Transverse colon (tissue), 4 donors: ENCODE results near the gene CES5A.

ENCODE experiments used
- EP300 ChIP-seq: sonication (generic); formaldehyde crosslinking; IDR thresholded peaks from one replicate; pipeline ENCODE4 v1.6.1; 2017; ENCODE audit warnings: antibody characterized with exemption, low read depth
- POLR2AphosphoS5 ChIP-seq, 3 donors: sonication (generic); formaldehyde crosslinking; IDR thresholded peaks; one replicate each; pipeline ENCODE4 v1.6.1; 2016; ENCODE audit warnings: antibody characterized with exemption in 3 of 3
- TF ChIP-seq, protein P1 (sequence below), 5 experiments: fragments of 200-600 bp in 3 of 5; fragments of 450-650 bp in 2 of 5; sonication (generic) in 3 of 5; IDR thresholded peaks; 1 replicate in 2 of 5; 2 replicates in 3 of 5; pipeline ENCODE4 v1.5.1; 2016 to 2017; ENCODE audit warnings: antibody characterized with exemption in 5 of 5, inconsistent platforms in 3 of 5, mild to moderate bottlenecking in 2 of 5, moderate library complexity in 1 of 5

DNA sequence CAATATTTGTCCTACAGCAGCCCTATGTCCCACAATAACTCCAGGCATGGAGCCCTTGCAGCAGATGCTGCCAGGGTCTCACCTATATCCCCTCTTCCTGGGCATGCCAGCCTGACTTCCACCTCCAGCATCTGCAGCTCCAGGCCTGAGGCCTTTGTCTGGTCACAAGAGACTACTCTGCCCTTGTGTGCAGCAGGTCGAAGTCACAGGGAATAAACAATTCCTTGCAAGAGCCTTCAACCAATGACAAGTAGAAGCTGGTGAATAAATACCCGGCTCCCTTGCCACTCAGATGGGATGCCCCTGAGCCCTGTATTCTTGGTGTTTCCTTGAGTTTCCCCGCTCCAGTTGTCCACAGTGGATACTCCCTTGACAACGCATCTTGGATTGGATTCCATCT lies 65.3 kb downstream of the CES5A start:
- TF ChIP-seq, protein P1, sequence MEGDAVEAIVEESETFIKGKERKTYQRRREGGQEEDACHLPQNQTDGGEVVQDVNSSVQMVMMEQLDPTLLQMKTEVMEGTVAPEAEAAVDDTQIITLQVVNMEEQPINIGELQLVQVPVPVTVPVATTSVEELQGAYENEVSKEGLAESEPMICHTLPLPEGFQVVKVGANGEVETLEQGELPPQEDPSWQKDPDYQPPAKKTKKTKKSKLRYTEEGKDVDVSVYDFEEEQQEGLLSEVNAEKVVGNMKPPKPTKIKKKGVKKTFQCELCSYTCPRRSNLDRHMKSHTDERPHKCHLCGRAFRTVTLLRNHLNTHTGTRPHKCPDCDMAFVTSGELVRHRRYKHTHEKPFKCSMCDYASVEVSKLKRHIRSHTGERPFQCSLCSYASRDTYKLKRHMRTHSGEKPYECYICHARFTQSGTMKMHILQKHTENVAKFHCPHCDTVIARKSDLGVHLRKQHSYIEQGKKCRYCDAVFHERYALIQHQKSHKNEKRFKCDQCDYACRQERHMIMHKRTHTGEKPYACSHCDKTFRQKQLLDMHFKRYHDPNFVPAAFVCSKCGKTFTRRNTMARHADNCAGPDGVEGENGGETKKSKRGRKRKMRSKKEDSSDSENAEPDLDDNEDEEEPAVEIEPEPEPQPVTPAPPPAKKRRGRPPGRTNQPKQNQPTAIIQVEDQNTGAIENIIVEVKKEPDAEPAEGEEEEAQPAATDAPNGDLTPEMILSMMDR (IDR thresholded peaks at IDR 0.05), result no peak
- TF ChIP-seq EP300 (no peak), POLR2AphosphoS5 (IDR thresholded peaks at IDR 0.05) (no peak)
